Measurements from ENCODE around the gene EIF4B. TPM values are rescaled to one million over a fixed set of nuclear protein-coding genes. Genes with fewer than 3 reads are reported as not detected.

Gene EIF4B
- polyA plus RNA-seq, 1 of the 3 experiments (the other 2 are of a cell fraction): 267 TPM

DNA sequence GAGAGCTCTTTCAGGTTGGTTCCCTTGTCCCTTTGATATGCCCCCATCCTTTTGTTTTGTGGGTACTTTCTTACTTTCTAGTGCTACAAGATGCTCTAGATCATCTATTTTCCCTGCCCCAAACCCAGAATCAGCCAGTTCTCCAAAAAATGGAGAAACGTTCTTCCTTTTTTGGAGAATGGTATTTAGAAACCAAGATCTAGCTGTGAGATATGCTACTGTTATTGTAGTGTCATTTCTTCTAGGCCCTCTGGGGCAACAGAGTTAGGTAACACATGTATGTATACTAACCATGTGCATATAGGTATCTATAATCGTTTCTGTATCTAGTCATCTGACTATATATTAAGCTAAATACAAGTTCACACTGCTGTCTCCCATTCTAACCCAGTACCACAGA lies 84.3 kb downstream of the EIF4B start:
- Histone ChIP-seq H3K4me1 (ENCODE audit: control insufficient read depth in 1 of 2, insufficient read depth in 2 of 2, low read depth in 1 of 2, low read length in 1 of 2) (peaks cover 0 to 4% of the 10 kb centered on the region in 2 experiments; a peak in 1 of 4 replicates), H3F3A (replicated peaks; ENCODE audit: insufficient read depth) (no peaks in the 10 kb centered on the region), H3K4me3 (ENCODE audit: low read depth in 2 of 2, low read length in 1 of 2) (no peak overlapping the region), H3K27ac (ENCODE audit: low read depth in 2 of 2, low read length in 1 of 2) (peak overlapping the region in 1 of 2 experiments; percentile 3; a peak in 1 of 4 replicates), H3K27me3 (ENCODE audit: insufficient read depth) (no peaks in the 10 kb centered on the region), H2AFZ (ENCODE audit: low read depth) (no peak overlapping the region), H3K9me3 (no peaks in the 10 kb centered on the region), H3K9me2 (no peaks in the 10 kb centered on the region), H3K9ac (no peak overlapping the region), H3K4me2 (no peak overlapping the region), H3K36me3 (replicated peaks in 1 of 2; ENCODE audit: control insufficient read depth in 1 of 2, insufficient read depth in 2 of 2, low read length in 1 of 2) (no peaks in the 10 kb centered on the region), H4K20me1 (ENCODE audit: insufficient read depth) (no peaks in the 10 kb centered on the region), H3K79me2 (ENCODE audit: insufficient read depth) (no peaks in the 10 kb centered on the region)
- TF ChIP-seq GATA2 (CRISPR knock-in tag; IDR thresholded peaks at IDR 0.05) (no peak), RAD21 (IDR thresholded peaks at IDR 0.05; ENCODE audit: low read length) (no peak), YY1 (IDR thresholded peaks at IDR 0.05; ENCODE audit: low read depth) (no peak), JUND (IDR thresholded peaks at IDR 0.05) (no peak), SMC3 (IDR thresholded peaks at IDR 0.05; ENCODE audit: low read depth, low read length) (no peak), NFIC (IDR thresholded peaks at IDR 0.05; ENCODE audit: borderline replicate concordance) (no peak)
- CTCF ChIA-PET: interaction anchor here (1.6 to 4.9 kb wide), 2 partner anchors 10 to 24 kb away, joined by 5 to 48 read pairs; partner anchors contain the start of gene SPRYD3
- POLR2A ChIA-PET: interaction anchor here (1.4 kb wide), 1 partner anchor 11 kb away, joined by 4 read pairs; the partner anchor contains the start of gene SPRYD3
- no peak for DNase-seq
- 32% methylated on average over 2 of the region's 2 CpGs for WGBS (ENCODE audit: low lambda C conversion rate)

DNA sequence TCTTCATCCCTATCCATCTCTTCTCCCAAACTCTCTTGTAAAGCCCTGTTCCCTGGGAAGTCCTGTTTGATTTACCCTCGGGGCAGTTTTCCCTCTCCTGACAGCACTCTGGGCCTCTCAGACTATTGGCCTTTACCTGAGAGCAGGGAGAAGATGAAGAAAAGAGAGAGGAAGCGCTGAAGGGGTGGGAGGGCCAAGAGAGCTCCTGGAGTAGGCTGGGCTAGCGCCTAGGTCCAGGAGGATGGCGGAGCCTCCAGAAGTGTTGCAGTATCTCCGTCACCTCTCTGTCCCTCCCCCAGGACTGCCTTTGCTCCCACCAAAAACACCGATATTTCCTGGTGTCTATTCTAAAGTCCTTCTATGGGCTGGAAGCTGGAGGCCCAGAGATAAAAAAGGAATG lies 85.5 kb downstream of the EIF4B start:
- CTCF ChIA-PET: interaction anchor here (1.4 to 4.9 kb wide), 3 partner anchors 13 to 30 kb away, joined by 3 to 48 read pairs (median 6); partner anchors contain the start of gene SPRYD3
- H4K20me1 ChIP-seq (ENCODE audit: insufficient read depth): no peaks in the 10 kb centered on the region

More for the DNA sequence above, 85.5 kb downstream of the EIF4B start:
- Histone ChIP-seq H3K9me2 (no peaks in the 10 kb centered on the region), H3K4me1 (ENCODE audit: control insufficient read depth in 1 of 2, insufficient read depth in 2 of 2, low read depth in 1 of 2, low read length in 1 of 2) (peaks cover 6% of the 10 kb centered on the region in 2 experiments; a peak in 2 of 4 replicates), H3K27me3 (ENCODE audit: insufficient read depth) (no peaks in the 10 kb centered on the region), H3K4me2 (no peak overlapping the region), H3K9me3 (no peaks in the 10 kb centered on the region), H3F3A (replicated peaks; ENCODE audit: insufficient read depth) (peaks cover under 1% of the 10 kb centered on the region), H3K9ac (no peak overlapping the region), H3K4me3 (ENCODE audit: low read depth in 2 of 2, low read length in 1 of 2) (no peak overlapping the region), H2AFZ (ENCODE audit: low read depth) (no peak overlapping the region), H3K27ac (ENCODE audit: low read depth in 2 of 2, low read length in 1 of 2) (no peak overlapping the region), H3K79me2 (ENCODE audit: insufficient read depth) (no peaks in the 10 kb centered on the region), H3K36me3 (replicated peaks in 1 of 2; ENCODE audit: control insufficient read depth in 1 of 2, insufficient read depth in 2 of 2, low read length in 1 of 2) (no peaks in the 10 kb centered on the region)
- 79% methylated on average over 6 of the region's 6 CpGs for WGBS (ENCODE audit: low lambda C conversion rate)
- TF ChIP-seq TCF12 (IDR thresholded peaks at IDR 0.05) (no peak), RFX5 (IDR thresholded peaks at IDR 0.05; ENCODE audit: low read length) (no peak), YY1 (IDR thresholded peaks at IDR 0.05; ENCODE audit: low read depth) (no peak), USF1 (IDR thresholded peaks at IDR 0.05; ENCODE audit: borderline replicate concordance, low read depth) (no peak), EP300 (IDR thresholded peaks at IDR 0.05; ENCODE audit: borderline replicate concordance in 1 of 2, low read depth in 1 of 2, low read length in 1 of 2) (no peak), RCOR1 (IDR thresholded peaks at IDR 0.05; ENCODE audit: low read length) (no peak), FOXJ3 (CRISPR knock-in tag; IDR thresholded peaks at IDR 0.05) (no peak), CHD2 (IDR thresholded peaks at IDR 0.05; ENCODE audit: low read length, partially characterized antibody) (no peak), POLR2AphosphoS5 (IDR thresholded peaks at IDR 0.05; ENCODE audit: low read depth, low read length) (no peak), RXRA (IDR thresholded peaks at IDR 0.05; ENCODE audit: borderline replicate concordance, low read depth) (no peak), MXI1 (IDR thresholded peaks at IDR 0.05; ENCODE audit: low read depth, low read length) (no peak), FOXM1 (IDR thresholded peaks at IDR 0.05; ENCODE audit: low read depth) (no peak), NRF1 (IDR thresholded peaks at IDR 0.05; ENCODE audit: low read depth, low read length) (no peak), IRF3 (IDR thresholded peaks at IDR 0.05; ENCODE audit: low read depth, low read length) (no peak)
- TF ChIP-seq, protein P1, sequence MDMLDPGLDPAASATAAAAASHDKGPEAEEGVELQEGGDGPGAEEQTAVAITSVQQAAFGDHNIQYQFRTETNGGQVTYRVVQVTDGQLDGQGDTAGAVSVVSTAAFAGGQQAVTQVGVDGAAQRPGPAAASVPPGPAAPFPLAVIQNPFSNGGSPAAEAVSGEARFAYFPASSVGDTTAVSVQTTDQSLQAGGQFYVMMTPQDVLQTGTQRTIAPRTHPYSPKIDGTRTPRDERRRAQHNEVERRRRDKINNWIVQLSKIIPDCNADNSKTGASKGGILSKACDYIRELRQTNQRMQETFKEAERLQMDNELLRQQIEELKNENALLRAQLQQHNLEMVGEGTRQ (IDR thresholded peaks at IDR 0.05; ENCODE audit: borderline replicate concordance, low read depth, low read length): no peak
- no peak for DNase-seq
- POLR2A ChIA-PET: interaction anchor here (1.4 kb wide), 1 partner anchor 13 kb away, joined by 4 read pairs; the partner anchor contains the start of gene SPRYD3
